Chondrocyte (in vitro differentiated cells): ENCODE measurements around the gene MESP2. TPM values are rescaled to one million over a fixed set of nuclear protein-coding genes. Genes with fewer than 3 reads are reported as not detected.
A peak's percentile ranks its signal among the peaks of the same experiment; 100 is the strongest.

Experiments
- DNase-seq: peaks from one replicate; pipeline ENCODE4 v3.0.0; 2021; ENCODE audit warnings: mixed read lengths, low spot score
- H3K27ac Mint-ChIP-seq: one replicate; pipeline ENCODE4 v1.8.0; 2021; ENCODE audit warnings: mild to moderate bottlenecking, moderate library complexity, mixed read lengths; ENCODE audit not compliant: unreplicated experiment
- H3K27me3 Mint-ChIP-seq: 2 replicates; pipeline ENCODE4 v1.8.0; 2021; ENCODE audit warnings: low read depth, mixed read lengths
- H3K36me3 Mint-ChIP-seq: 2 replicates; pipeline ENCODE4 v1.8.0; 2021; ENCODE audit warnings: low read depth, mixed read lengths
- H3K4me1 Mint-ChIP-seq: 2 replicates; pipeline ENCODE4 v1.8.0; 2021; ENCODE audit warnings: low read depth, mild to moderate bottlenecking, mixed read lengths
- H3K4me3 Mint-ChIP-seq: one replicate; pipeline ENCODE4 v1.8.0; 2021; ENCODE audit warnings: mild to moderate bottlenecking, moderate library complexity, mixed read lengths; ENCODE audit not compliant: unreplicated experiment
- H3K9me3 Mint-ChIP-seq: 2 replicates; pipeline ENCODE4 v1.8.0; 2021; ENCODE audit warnings: low read depth, mixed read lengths
- CTCF ChIP-seq: fragments of 200-600 bp; sonication (generic); IDR thresholded peaks from 2 replicates; pipeline ENCODE4 v1.5.0; 2021; ENCODE audit warnings: antibody characterized with exemption, mild to moderate bottlenecking, moderate library complexity
- total RNA-seq: library from RNA; stranded (reverse); gene quantifications from 3 replicates; pipeline ENCODE4 v1.2.1, GENCODE V29; 2021

Gene MESP2
- total RNA-seq, 1 donor from 2014 or later, result 0.25 TPM

- Mint-ChIP-seq H3K4me3 (no peak overlapping the region), H3K27me3 (peaks cover 18% of the 10 kb centered on the region), H3K4me1 (peaks cover 2% of the 10 kb centered on the region), H3K27ac (no peak overlapping the region), H3K9me3 (no peaks in the 10 kb centered on the region), H3K36me3 (no peaks in the 10 kb centered on the region)
- TF ChIP-seq CTCF, result peak; percentile 95
- DNase-seq, result no peak
Observed at GRCh38 chr15:89740137-89740536, 36.0 kb upstream of the MESP2 start.

GRCh38 chr15:89743011-89743410, 33.1 kb upstream of the MESP2 start:
- Mint-ChIP-seq H3K9me3 (no peaks in the 10 kb centered on the region), H3K27ac (no peak overlapping the region), H3K4me3 (no peak overlapping the region), H3K4me1 (peaks cover 2% of the 10 kb centered on the region), H3K36me3 (no peaks in the 10 kb centered on the region), H3K27me3 (no peaks in the 10 kb centered on the region)
- TF ChIP-seq CTCF, result no peak
- DNase-seq, result no peak

GRCh38 chr15:89743594-89743993, 32.5 kb upstream of the MESP2 start:
- no peaks in the 10 kb centered on the region for H3K9me3 Mint-ChIP-seq
- no peaks in the 10 kb centered on the region for H3K27me3 Mint-ChIP-seq
- H3K4me1 Mint-ChIP-seq, result peaks cover 2% of the 10 kb centered on the region
- H3K4me3 Mint-ChIP-seq, result no peak overlapping the region
- no peak for TF ChIP-seq CTCF
- no peak for DNase-seq
- H3K27ac Mint-ChIP-seq, result no peak overlapping the region
- no peaks in the 10 kb centered on the region for H3K36me3 Mint-ChIP-seq

GRCh38 chr15:89745131-89745530, 31.0 kb upstream of the MESP2 start:
- Mint-ChIP-seq H3K27me3 (no peaks in the 10 kb centered on the region), H3K27ac (no peak overlapping the region), H3K4me1 (peaks cover 6% of the 10 kb centered on the region), H3K9me3 (no peaks in the 10 kb centered on the region), H3K4me3 (no peak overlapping the region), H3K36me3 (no peaks in the 10 kb centered on the region)
- DNase-seq, result no peak
- no peak for TF ChIP-seq CTCF

- no peaks in the 10 kb centered on the region for H3K36me3 Mint-ChIP-seq
- H3K27me3 Mint-ChIP-seq, result no peaks in the 10 kb centered on the region
- H3K4me3 Mint-ChIP-seq, result no peak overlapping the region
- H3K27ac Mint-ChIP-seq, result no peak overlapping the region
- no peak for DNase-seq
- no peaks in the 10 kb centered on the region for H3K9me3 Mint-ChIP-seq
- TF ChIP-seq CTCF, result no peak
- H3K4me1 Mint-ChIP-seq, result peaks cover 5% of the 10 kb centered on the region
Observed at GRCh38 chr15:89745768-89746167, 30.4 kb upstream of the MESP2 start.
